GM23338 (cell line): ENCODE data around the gene SERPINI1. TPM values are rescaled to one million over a fixed set of nuclear protein-coding genes. Genes with fewer than 3 reads are reported as not detected.

ENCODE experiments used
- ATAC-seq: fragments of 200-7000 bp; cut with Tn5 transposase; 3 replicates; pipeline ENCODE4 v1.9.1; 2020
- DNase-seq: peaks from one replicate; pipeline ENCODE4 v3.0.0-alpha.2; 2015; ENCODE audit warnings: low spot score
- H2AFZ ChIP-seq: fragments of 200-600 bp; sonication (generic); 2 replicates; pipeline ENCODE4 v1.8.0; 2016; ENCODE audit warnings: antibody characterized with exemption, mild to moderate bottlenecking, moderate library complexity
- H3F3A ChIP-seq: fragments of 200-600 bp; sonication (generic); replicated peaks from 2 replicates; pipeline ENCODE4 v1.8.0; 2017; ENCODE audit warnings: antibody characterized with exemption, mixed run types, low read depth
- H3K27ac ChIP-seq: fragments of 200-600 bp; sonication (generic); 2 replicates; pipeline ENCODE4 v1.6.1; 2016; ENCODE audit warnings: low read depth
- H3K27me3 ChIP-seq: fragments of 200-600 bp; sonication (generic); 2 replicates; pipeline ENCODE4 v1.8.0; 2016; ENCODE audit warnings: mild to moderate bottlenecking, mixed run types, moderate library complexity; ENCODE audit not compliant: insufficient read depth
- H3K36me3 ChIP-seq: fragments of 200-600 bp; sonication (generic); 2 replicates; pipeline ENCODE4 v1.8.0; 2016; ENCODE audit warnings: mild to moderate bottlenecking; ENCODE audit not compliant: insufficient read depth
- H3K4me1 ChIP-seq: fragments of 200-600 bp; sonication (generic); 2 replicates; pipeline ENCODE4 v1.8.0; 2016; ENCODE audit warnings: mild to moderate bottlenecking, moderate library complexity; ENCODE audit not compliant: insufficient read depth
- H3K4me2 ChIP-seq: fragments of 200-600 bp; sonication (generic); 2 replicates; pipeline ENCODE4 v1.7.1; 2017; ENCODE audit warnings: mixed run types
- H3K4me3 ChIP-seq: fragments of 200-600 bp; sonication (generic); 2 replicates; pipeline ENCODE4 v1.6.1; 2016; ENCODE audit warnings: mixed run types
- H3K79me2 ChIP-seq: fragments of 200-600 bp; sonication (generic); replicated peaks from 2 replicates; pipeline ENCODE4 v1.8.0; 2017; ENCODE audit warnings: mild to moderate bottlenecking; ENCODE audit not compliant: insufficient read depth
- H3K9me2 ChIP-seq: fragments of 200-600 bp; sonication (generic); 2 replicates; pipeline ENCODE4 v1.8.0; 2017; ENCODE audit not compliant: insufficient read depth
- H4K20me1 ChIP-seq: fragments of 200-600 bp; sonication (generic); replicated peaks from 2 replicates; pipeline ENCODE4 v1.8.0; 2017; ENCODE audit warnings: mild to moderate bottlenecking; ENCODE audit not compliant: insufficient read depth
- H3K27ac Mint-ChIP-seq: 2 replicates; pipeline ENCODE4 v1.8.0; 2020; ENCODE audit warnings: inconsistent platforms, mild to moderate bottlenecking, moderate library complexity, mixed read lengths
- H3K27me3 Mint-ChIP-seq: 3 replicates; pipeline ENCODE4 v1.8.0; 2022; ENCODE audit warnings: low read depth, mild to moderate bottlenecking, moderate library complexity, mixed read lengths, inconsistent platforms; ENCODE audit not compliant: insufficient read depth, poor library complexity
- H3K36me3 Mint-ChIP-seq: 3 replicates; pipeline ENCODE4 v1.8.0; 2021; ENCODE audit warnings: low read depth, mild to moderate bottlenecking, inconsistent platforms, moderate library complexity, mixed read lengths
- H3K4me1 Mint-ChIP-seq: 3 replicates; pipeline ENCODE4 v1.8.0; 2020; ENCODE audit warnings: mild to moderate bottlenecking, inconsistent platforms, mixed read lengths
- H3K4me3 Mint-ChIP-seq: 3 replicates; pipeline ENCODE4 v1.8.0; 2021; ENCODE audit warnings: moderate library complexity, mild to moderate bottlenecking, inconsistent platforms, mixed read lengths
- H3K9me3 Mint-ChIP-seq: 3 replicates; pipeline ENCODE4 v1.8.0; 2020; ENCODE audit warnings: moderate library complexity, mild to moderate bottlenecking, inconsistent platforms, mixed read lengths
- NANOG ChIP-seq: IDR thresholded peaks from 2 replicates; pipeline ENCODE4 v1.6.1; 2016; ENCODE audit warnings: antibody characterized with exemption, borderline replicate concordance
- POLR2AphosphoS5 ChIP-seq: IDR thresholded peaks from 2 replicates; pipeline ENCODE4 v1.6.1; 2016; ENCODE audit warnings: antibody characterized with exemption, low read depth
- STAT1 ChIP-seq: IDR thresholded peaks from one replicate; pipeline ENCODE4 v1.6.1; 2016; ENCODE audit warnings: antibody characterized with exemption; ENCODE audit not compliant: unreplicated experiment
- ZNF114 ChIP-seq: fragments of 250-450 bp; sonication (Bioruptor Pico); IDR thresholded peaks from 2 replicates; pipeline ENCODE4 v1.5.0; 2020; ENCODE audit warnings: mild to moderate bottlenecking, moderate library complexity
- ZNF331 ChIP-seq: fragments of 250-450 bp; sonication (Bioruptor Pico); IDR thresholded peaks from 2 replicates; pipeline ENCODE4 v1.5.0; 2020; ENCODE audit warnings: low read depth, mild to moderate bottlenecking, moderate library complexity
- polyA plus RNA-seq: library from polyadenylated mRNA; unstranded; fragments of >200 nt; fragmentation: Nextera tagmentation; extraction: Ambion mirVana; gene quantifications from 2 replicates; pipeline ENCODE4 v1.2.1, GENCODE V29; 2016
- total RNA-seq: library from RNA; depleted of rRNA; stranded (reverse); fragments of >200 nt; shearing (Covaris generic); gene quantifications from 2 replicates; pipeline ENCODE4 v1.2.3, GENCODE V29; 2014
- TF ChIP-seq, protein P1 (sequence below): IDR thresholded peaks from one replicate; pipeline ENCODE4 v1.6.1; 2018; ENCODE audit warnings: antibody characterized with exemption; ENCODE audit not compliant: unreplicated experiment
- TF ChIP-seq, protein P2 (sequence below): IDR thresholded peaks from 2 replicates; pipeline ENCODE4 v1.6.1; 2016; ENCODE audit warnings: antibody characterized with exemption
- TF ChIP-seq, protein P3 (sequence below), 2 experiments: fragments of 200-600 bp in 1 of 2; sonication (generic) in 1 of 2; conservative IDR thresholded peaks; 2 replicates each; pipeline versions ENCODE4 v1.5.1 to v1.6.1; 2016 to 2017; ENCODE audit warnings: antibody characterized with exemption in 2 of 2, low read depth in 2 of 2, mild to moderate bottlenecking in 2 of 2, moderate library complexity in 1 of 2
- TF ChIP-seq, protein P4 (sequence below): fragments of 250-450 bp; sonication (Bioruptor Pico); IDR thresholded peaks from 2 replicates; pipeline ENCODE4 v1.5.0; 2020; ENCODE audit warnings: mild to moderate bottlenecking, moderate library complexity

The SERPINI1 gene
- total and polyA plus RNA-seq, 2 experiments from 2014 or later = 9.2 to 26.6 TPM

DNA sequence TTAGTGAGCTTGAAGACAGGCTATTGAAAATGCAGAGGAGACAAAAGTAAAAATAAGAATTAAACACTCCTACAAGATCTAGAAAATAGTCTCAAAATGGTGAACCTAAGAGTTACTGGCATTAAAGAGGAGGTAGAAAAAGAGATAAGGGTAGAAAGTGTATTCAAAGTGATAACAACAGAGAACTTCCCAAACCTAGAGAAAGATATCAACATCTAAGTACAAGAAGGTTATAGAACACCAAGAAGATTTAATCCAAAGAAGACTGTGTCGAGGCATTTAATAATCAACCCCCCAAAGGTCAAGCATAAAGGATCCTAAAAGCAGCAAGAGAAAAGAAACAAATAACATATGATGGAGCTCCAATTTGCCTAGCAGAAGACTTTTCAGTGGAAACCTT is 24.1 kb upstream of the SERPINI1 start (continued):
- TF ChIP-seq, protein P1, sequence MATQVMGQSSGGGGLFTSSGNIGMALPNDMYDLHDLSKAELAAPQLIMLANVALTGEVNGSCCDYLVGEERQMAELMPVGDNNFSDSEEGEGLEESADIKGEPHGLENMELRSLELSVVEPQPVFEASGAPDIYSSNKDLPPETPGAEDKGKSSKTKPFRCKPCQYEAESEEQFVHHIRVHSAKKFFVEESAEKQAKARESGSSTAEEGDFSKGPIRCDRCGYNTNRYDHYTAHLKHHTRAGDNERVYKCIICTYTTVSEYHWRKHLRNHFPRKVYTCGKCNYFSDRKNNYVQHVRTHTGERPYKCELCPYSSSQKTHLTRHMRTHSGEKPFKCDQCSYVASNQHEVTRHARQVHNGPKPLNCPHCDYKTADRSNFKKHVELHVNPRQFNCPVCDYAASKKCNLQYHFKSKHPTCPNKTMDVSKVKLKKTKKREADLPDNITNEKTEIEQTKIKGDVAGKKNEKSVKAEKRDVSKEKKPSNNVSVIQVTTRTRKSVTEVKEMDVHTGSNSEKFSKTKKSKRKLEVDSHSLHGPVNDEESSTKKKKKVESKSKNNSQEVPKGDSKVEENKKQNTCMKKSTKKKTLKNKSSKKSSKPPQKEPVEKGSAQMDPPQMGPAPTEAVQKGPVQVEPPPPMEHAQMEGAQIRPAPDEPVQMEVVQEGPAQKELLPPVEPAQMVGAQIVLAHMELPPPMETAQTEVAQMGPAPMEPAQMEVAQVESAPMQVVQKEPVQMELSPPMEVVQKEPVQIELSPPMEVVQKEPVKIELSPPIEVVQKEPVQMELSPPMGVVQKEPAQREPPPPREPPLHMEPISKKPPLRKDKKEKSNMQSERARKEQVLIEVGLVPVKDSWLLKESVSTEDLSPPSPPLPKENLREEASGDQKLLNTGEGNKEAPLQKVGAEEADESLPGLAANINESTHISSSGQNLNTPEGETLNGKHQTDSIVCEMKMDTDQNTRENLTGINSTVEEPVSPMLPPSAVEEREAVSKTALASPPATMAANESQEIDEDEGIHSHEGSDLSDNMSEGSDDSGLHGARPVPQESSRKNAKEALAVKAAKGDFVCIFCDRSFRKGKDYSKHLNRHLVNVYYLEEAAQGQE = no peak
- TF ChIP-seq, protein P2, sequence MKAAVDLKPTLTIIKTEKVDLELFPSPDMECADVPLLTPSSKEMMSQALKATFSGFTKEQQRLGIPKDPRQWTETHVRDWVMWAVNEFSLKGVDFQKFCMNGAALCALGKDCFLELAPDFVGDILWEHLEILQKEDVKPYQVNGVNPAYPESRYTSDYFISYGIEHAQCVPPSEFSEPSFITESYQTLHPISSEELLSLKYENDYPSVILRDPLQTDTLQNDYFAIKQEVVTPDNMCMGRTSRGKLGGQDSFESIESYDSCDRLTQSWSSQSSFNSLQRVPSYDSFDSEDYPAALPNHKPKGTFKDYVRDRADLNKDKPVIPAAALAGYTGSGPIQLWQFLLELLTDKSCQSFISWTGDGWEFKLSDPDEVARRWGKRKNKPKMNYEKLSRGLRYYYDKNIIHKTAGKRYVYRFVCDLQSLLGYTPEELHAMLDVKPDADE = no peak
- TF ChIP-seq POLR2AphosphoS5 (no peak), STAT1 (no peak), ZNF331 (CRISPR knock-in tag) (no peak), ZNF114 (CRISPR knock-in tag) (no peak), NANOG (no peak)
- TF ChIP-seq, protein P3, sequence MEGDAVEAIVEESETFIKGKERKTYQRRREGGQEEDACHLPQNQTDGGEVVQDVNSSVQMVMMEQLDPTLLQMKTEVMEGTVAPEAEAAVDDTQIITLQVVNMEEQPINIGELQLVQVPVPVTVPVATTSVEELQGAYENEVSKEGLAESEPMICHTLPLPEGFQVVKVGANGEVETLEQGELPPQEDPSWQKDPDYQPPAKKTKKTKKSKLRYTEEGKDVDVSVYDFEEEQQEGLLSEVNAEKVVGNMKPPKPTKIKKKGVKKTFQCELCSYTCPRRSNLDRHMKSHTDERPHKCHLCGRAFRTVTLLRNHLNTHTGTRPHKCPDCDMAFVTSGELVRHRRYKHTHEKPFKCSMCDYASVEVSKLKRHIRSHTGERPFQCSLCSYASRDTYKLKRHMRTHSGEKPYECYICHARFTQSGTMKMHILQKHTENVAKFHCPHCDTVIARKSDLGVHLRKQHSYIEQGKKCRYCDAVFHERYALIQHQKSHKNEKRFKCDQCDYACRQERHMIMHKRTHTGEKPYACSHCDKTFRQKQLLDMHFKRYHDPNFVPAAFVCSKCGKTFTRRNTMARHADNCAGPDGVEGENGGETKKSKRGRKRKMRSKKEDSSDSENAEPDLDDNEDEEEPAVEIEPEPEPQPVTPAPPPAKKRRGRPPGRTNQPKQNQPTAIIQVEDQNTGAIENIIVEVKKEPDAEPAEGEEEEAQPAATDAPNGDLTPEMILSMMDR (conservative IDR thresholded peaks at IDR 0.05; ENCODE audit: low read depth in 2 of 2) = no peak

DNA sequence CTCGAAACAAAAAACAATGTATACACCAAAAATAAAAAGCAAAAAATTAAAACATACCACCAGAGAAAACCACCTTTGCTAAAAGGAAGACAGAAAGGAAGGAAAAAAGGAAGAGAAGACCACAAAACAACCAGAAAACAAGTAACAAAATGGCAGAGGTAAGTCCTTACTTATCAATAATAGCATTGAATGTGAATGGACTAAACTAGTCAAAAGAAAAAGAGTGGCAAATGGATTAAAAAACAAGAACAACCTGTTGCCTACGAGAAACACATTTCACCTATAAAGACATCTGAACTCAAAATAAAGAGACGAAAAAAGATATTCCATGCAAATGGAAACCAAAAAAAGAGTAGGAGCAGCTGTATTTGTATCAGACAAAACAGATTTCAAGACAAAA is 23.1 kb upstream of the SERPINI1 start:
- Mint-ChIP-seq H3K36me3 (peaks cover 50% of the 10 kb centered on the region), H3K4me3 (no peak overlapping the region), H3K9me3 (no peaks in the 10 kb centered on the region), H3K27me3 (no peaks in the 10 kb centered on the region), H3K27ac (no peak overlapping the region; the same call in 1 of the 2 replicates), H3K4me1 (peaks cover 22% of the 10 kb centered on the region)
- peaks cover 91% of the 10 kb centered on the region for H3K79me2 ChIP-seq
- H3K27ac ChIP-seq = no peak overlapping the region
- H3F3A ChIP-seq = no peaks in the 10 kb centered on the region
- no peaks in the 10 kb centered on the region; the same call in 1 of the 2 replicates for H4K20me1 ChIP-seq
- no peaks in the 10 kb centered on the region for H3K36me3 ChIP-seq
- no peak overlapping the region for H2AFZ ChIP-seq
- TF ChIP-seq, protein P4, sequence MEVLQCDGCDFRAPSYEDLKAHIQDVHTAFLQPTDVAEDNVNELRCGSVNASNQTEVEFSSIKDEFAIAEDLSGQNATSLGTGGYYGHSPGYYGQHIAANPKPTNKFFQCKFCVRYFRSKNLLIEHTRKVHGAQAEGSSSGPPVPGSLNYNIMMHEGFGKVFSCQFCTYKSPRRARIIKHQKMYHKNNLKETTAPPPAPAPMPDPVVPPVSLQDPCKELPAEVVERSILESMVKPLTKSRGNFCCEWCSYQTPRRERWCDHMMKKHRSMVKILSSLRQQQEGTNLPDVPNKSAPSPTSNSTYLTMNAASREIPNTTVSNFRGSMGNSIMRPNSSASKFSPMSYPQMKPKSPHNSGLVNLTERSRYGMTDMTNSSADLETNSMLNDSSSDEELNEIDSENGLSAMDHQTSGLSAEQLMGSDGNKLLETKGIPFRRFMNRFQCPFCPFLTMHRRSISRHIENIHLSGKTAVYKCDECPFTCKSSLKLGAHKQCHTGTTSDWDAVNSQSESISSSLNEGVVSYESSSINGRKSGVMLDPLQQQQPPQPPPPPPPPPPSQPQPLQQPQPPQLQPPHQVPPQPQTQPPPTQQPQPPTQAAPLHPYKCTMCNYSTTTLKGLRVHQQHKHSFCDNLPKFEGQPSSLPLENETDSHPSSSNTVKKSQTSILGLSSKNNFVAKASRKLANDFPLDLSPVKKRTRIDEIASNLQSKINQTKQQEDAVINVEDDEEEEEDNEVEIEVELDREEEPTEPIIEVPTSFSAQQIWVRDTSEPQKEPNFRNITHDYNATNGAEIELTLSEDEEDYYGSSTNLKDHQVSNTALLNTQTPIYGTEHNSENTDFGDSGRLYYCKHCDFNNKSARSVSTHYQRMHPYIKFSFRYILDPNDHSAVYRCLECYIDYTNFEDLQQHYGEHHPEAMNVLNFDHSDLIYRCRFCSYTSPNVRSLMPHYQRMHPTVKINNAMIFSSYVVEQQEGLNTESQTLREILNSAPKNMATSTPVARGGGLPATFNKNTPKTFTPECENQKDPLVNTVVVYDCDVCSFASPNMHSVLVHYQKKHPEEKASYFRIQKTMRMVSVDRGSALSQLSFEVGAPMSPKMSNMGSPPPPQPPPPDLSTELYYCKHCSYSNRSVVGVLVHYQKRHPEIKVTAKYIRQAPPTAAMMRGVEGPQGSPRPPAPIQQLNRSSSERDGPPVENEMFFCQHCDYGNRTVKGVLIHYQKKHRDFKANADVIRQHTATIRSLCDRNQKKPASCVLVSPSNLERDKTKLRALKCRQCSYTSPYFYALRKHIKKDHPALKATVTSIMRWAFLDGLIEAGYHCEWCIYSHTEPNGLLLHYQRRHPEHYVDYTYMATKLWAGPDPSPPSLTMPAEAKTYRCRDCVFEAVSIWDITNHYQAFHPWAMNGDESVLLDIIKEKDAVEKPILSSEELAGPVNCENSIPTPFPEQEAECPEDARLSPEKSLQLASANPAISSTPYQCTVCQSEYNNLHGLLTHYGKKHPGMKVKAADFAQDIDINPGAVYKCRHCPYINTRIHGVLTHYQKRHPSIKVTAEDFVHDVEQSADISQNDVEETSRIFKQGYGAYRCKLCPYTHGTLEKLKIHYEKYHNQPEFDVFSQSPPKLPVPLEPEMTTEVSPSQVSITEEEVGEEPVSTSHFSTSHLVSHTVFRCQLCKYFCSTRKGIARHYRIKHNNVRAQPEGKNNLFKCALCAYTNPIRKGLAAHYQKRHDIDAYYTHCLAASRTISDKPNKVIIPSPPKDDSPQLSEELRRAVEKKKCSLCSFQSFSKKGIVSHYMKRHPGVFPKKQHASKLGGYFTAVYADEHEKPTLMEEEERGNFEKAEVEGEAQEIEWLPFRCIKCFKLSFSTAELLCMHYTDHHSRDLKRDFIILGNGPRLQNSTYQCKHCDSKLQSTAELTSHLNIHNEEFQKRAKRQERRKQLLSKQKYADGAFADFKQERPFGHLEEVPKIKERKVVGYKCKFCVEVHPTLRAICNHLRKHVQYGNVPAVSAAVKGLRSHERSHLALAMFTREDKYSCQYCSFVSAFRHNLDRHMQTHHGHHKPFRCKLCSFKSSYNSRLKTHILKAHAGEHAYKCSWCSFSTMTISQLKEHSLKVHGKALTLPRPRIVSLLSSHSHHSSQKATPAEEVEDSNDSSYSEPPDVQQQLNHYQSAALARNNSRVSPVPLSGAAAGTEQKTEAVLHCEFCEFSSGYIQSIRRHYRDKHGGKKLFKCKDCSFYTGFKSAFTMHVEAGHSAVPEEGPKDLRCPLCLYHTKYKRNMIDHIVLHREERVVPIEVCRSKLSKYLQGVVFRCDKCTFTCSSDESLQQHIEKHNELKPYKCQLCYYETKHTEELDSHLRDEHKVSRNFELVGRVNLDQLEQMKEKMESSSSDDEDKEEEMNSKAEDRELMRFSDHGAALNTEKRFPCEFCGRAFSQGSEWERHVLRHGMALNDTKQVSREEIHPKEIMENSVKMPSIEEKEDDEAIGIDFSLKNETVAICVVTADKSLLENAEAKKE (CRISPR knock-in tag) = no peak
- ATAC-seq (no peak), DNase-seq (no peak)
- H3K4me1 ChIP-seq = no peaks in the 10 kb centered on the region
- H3K27me3 ChIP-seq = no peaks in the 10 kb centered on the region
- peaks cover 7% of the 10 kb centered on the region; the same call in 1 of the 2 replicates for H3K9me2 ChIP-seq
- no peak overlapping the region for H3K4me3 ChIP-seq
- H3K4me2 ChIP-seq = no peak overlapping the region
